GM15510 (cell line): ENCODE measurements around the gene FZD10.

Source experiments
- POLR2A ChIP-seq: IDR thresholded peaks from 3 replicates; pipeline ENCODE4 v1.6.1; 2011; ENCODE audit warnings: borderline replicate concordance; ENCODE audit not compliant: insufficient read length; ENCODE audit errors: extremely low read depth

The FZD10 gene

GRCh38 chr12:130141105-130141504 lies 21.2 kb upstream of the FZD10 start:
- TF ChIP-seq POLR2A, result no peak

- TF ChIP-seq POLR2A, result no peak
Observed at GRCh38 chr12:130141901-130142683, 20.2 kb upstream of the FZD10 start.

DNA sequence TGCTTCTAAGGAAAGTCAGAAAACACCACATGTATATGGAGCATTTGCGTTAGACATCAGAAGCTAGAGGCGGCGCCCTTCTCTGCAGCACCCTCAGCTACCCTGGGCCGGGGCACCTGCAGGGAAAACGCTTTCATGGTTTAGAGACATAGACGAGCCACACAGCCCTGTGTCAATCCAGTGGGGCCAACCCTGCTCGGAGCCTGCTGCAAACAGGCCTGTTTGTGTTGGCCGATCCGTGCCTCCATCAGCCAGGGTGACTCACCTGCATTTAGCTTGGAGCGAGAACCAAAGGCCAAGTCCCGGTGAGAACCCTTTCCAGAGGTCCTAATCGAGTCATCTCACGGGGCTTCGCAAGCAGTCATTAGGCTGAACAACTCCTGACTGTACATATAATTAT lies 19.5 kb upstream of the FZD10 start:
- no peak for TF ChIP-seq POLR2A

DNA sequence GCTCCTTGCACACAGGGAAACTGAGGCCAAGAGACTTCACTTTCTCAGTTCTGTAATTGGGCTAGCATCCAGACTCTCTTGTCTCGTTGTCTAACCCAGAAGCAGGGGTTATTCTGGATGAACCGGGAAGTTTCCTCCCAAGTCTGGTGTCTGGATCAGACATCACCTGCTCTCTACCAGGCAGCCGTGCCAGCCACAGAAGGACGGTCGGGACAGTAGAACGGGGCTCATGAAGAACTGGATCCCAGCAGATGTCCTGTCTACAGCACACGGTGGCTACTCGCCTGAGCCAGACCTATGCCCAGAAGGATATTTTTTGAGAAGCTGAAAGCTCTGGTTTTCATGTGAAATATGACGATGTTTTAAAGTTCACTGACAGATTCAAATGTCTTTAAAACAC lies 19.1 kb upstream of the FZD10 start:
- no peak for TF ChIP-seq POLR2A

- TF ChIP-seq POLR2A, result no peak
Observed at GRCh38 chr12:130144256-130144655, 18.0 kb upstream of the FZD10 start.

DNA sequence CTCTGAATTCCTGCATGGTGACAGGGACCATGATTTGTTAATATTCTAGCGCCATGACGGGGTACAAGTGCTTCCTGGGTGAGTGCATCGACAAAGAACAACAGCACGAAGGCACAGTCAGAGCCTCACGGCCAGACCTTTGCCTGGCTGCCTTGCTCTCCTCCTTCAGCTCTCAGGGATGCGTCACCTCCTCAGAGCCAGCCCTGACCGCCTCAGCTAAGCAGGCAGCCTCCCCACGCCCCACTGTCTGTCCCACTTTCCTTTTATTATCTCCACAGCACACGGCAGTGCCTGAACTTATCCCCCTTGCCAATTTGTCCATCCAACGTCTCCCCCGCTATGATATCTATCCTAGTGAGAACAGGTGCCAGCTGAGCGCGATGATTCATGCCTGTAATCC lies 16.5 kb upstream of the FZD10 start:
- TF ChIP-seq POLR2A, result no peak

DNA sequence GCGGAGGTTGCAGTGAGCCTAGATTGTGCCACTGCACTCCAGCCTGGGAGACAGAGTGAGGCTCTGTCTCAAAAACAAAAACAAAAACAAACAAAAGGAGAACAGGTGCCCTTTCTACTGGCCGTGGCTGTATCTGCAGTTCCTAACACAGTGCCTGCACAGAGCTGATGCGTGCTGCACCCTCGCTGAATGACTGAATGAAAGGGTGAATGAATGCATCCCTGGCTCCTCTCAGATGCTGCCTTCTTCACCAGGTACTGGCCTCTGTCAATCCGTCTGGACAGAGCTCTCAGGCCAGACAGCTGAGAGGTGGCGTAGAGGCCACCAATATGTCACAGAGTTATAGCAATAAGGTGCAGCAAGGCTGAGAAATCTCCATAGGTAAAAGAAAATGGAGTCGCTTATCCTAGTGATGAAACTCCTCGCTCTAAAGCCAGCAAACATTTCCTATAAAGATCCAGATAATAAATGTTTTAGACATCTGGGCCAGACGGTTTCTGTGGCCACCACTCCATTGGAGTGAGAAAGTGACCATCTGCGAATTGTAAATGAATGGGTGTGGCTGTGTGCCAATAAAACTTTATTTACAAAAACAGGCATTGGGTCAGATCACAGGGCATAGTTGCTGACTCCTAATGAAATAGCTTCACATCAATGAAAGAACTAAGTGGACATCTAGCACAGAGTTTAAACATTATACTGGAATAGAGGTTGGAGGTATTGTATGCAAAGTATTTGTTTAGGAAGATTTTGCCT lies 15.9 kb upstream of the FZD10 start:
- no peak for TF ChIP-seq POLR2A

- TF ChIP-seq POLR2A, result no peak
Observed at GRCh38 chr12:130147875-130148596, 14.2 kb upstream of the FZD10 start.

GRCh38 chr12:130151846-130152245 lies 10.4 kb upstream of the FZD10 start:
- no peak for TF ChIP-seq POLR2A

GRCh38 chr12:130152386-130152785 lies 9.9 kb upstream of the FZD10 start:
- no peak for TF ChIP-seq POLR2A

- no peak for TF ChIP-seq POLR2A
Observed at GRCh38 chr12:130153803-130154202, 8.5 kb upstream of the FZD10 start.

GRCh38 chr12:130154276-130155070 lies 7.8 kb upstream of the FZD10 start:
- no peak for TF ChIP-seq POLR2A

DNA sequence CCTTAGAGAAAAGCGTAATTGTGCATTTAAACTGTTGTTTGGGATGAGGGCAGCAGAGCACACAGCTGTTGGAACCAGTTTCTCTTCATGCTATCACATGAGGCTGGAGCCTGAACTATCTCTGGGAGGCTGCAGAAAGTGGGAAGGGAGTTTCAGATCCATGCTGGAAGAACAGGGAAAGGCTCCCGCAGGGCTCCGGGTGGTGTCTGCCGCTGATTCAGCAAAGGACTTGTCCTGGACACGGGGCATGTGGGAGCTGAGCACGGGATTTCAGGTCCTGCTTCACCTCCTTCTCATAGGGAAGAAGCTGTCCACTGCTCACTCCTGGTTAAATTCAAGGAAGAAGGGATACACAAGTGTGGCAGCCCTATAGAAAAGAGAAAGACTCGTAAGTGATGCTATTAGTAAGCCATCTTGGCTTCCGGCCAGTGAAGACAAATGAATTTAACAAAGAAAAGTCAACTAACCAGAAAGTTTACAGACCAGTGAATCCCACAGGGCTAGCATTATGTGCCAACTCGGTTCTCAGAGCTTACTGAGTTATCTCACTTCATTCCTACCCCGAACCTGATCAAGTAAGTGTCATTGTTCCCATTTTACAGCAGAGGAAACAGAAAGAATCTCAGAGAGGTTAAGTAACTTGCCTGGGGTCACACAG lies 6.7 kb upstream of the FZD10 start:
- no peak for TF ChIP-seq POLR2A

DNA sequence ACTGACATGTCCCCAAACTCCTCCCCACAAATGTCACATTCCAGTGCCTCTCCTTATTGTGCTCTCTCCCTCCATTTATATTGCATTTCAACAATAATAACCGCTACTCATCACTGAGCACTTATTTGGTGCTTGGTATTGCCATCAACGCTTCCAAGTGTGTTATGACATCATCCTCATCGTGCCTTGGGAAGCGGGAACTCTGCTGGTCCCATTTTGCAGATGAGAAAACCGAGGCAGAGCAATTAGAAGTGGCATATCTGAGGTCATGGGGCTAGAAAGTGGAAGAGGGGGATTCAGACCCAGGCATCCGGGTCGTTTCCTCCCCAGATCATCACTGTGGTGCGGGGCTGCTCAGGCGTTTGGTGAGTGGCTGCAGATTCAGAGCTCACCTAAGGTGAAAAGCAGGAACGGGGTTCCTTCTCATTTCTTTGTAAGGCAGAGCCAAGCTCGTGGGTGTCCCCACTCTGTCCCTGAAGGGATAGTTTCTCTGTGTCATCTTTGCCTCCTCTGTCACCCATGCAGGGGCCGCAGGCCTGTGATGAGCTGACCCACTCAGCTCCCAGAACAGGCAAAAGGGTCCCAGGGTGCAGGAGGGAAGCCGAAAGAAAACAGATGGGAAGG lies 5.5 kb upstream of the FZD10 start:
- no peak for TF ChIP-seq POLR2A

- no peak for TF ChIP-seq POLR2A
Observed at GRCh38 chr12:130157998-130158753, 4.1 kb upstream of the FZD10 start.
